HEK293T (cell line): Measurements from ENCODE around the gene GAD2.

Experiments used
- BHLHE40 ChIP-seq: fragments of 450-650 bp; IDR thresholded peaks from 2 replicates; pipeline ENCODE4 v1.6.1; 2016; ENCODE audit warnings: mild to moderate bottlenecking, moderate library complexity, borderline replicate concordance
- FOXM1 ChIP-seq: fragments of 450-650 bp; IDR thresholded peaks from 2 replicates; pipeline ENCODE4 v1.6.1; 2017; ENCODE audit warnings: mild to moderate bottlenecking, borderline replicate concordance

GRCh38 chr10:26211781-26212444, 4.7 kb upstream of the GAD2 start:
- TF ChIP-seq BHLHE40: no peak
- no peak for TF ChIP-seq FOXM1
